Measurements from ENCODE around the gene TIMM8A. TPM values are rescaled to one million over a fixed set of nuclear protein-coding genes. Genes with fewer than 3 reads are reported as not detected.
A peak's percentile ranks its signal among the peaks of the same experiment; 100 is the strongest.

Gene TIMM8A
- 24.8 TPM for total RNA-seq
- long read RNA-seq, transcript TIMM8A-205 (2 exons, 1,194 nt), result major isoform, 12 of 13 reads
- long read RNA-seq, partial matches to known transcripts, result 0 of 13 reads
- long read RNA-seq, other reads (novel, unspliced or antisense), result 1 of 13 reads

GRCh38 chrX:101348452-101349192 is at the start of gene TIMM8A:
TSS of gene TIMM8A (minus strand) at chrX:101348742. CDS start at chrX:101348664, 78 bp downstream.
- peak within 1 kb of the TSS; percentile 92 for H3K27ac ChIP-seq (replicated peaks)
- no peaks in the 10 kb centered on the region for H3K36me3 ChIP-seq
- peak within 1 kb of the TSS; percentile 78 for H3K4me3 ChIP-seq
- peaks cover 16% of the 10 kb centered on the region for H3K4me1 ChIP-seq
- no peak for TF ChIP-seq CTCF (IDR thresholded peaks at IDR 0.05; ENCODE audit: borderline replicate concordance)
- DNase-seq, result peak; percentile 79
- H3K27me3 ChIP-seq (ENCODE audit: low read depth), result no peaks in the 10 kb centered on the region
- intact Hi-C loops (cut with micrococcal nuclease), result no loop called here
- H3K9me3 ChIP-seq (replicated peaks), result no peaks in the 10 kb centered on the region

GRCh38 chrX:101397779-101398178 is 49.2 kb upstream of the TIMM8A start:
- Histone ChIP-seq H3K4me1 (no peaks in the 10 kb centered on the region), H3K4me3 (no peak overlapping the region), H3K9me3 (replicated peaks) (no peaks in the 10 kb centered on the region), H3K27me3 (ENCODE audit: low read depth) (no peaks in the 10 kb centered on the region), H3K27ac (replicated peaks) (no peak overlapping the region), H3K36me3 (peaks cover 8% of the 10 kb centered on the region)
- TF ChIP-seq CTCF (IDR thresholded peaks at IDR 0.05; ENCODE audit: borderline replicate concordance), result no peak
- intact Hi-C loops (cut with micrococcal nuclease), result no loop called here
- DNase-seq, result no peak

- Histone ChIP-seq H3K27ac (replicated peaks) (no peak overlapping the region), H3K27me3 (ENCODE audit: low read depth) (no peaks in the 10 kb centered on the region), H3K36me3 (no peaks in the 10 kb centered on the region), H3K9me3 (replicated peaks) (no peaks in the 10 kb centered on the region), H3K4me3 (no peak overlapping the region), H3K4me1 (peaks cover 9% of the 10 kb centered on the region)
- intact Hi-C loops (cut with micrococcal nuclease), result no loop called here
- DNase-seq, result no peak
- TF ChIP-seq CTCF (IDR thresholded peaks at IDR 0.05; ENCODE audit: borderline replicate concordance), result no peak
Observed at GRCh38 chrX:101395789-101396188, 47.2 kb upstream of the TIMM8A start.

GRCh38 chrX:101394372-101394771 is 45.8 kb upstream of the TIMM8A start:
- no peaks in the 10 kb centered on the region for H3K9me3 ChIP-seq (replicated peaks)
- no peak for TF ChIP-seq CTCF (IDR thresholded peaks at IDR 0.05; ENCODE audit: borderline replicate concordance)
- no peaks in the 10 kb centered on the region for H3K27me3 ChIP-seq (ENCODE audit: low read depth)
- intact Hi-C loops (cut with micrococcal nuclease), result no loop called here
- DNase-seq, result no peak
- H3K4me1 ChIP-seq, result peaks cover 15% of the 10 kb centered on the region
- no peak overlapping the region for H3K27ac ChIP-seq (replicated peaks)
- no peaks in the 10 kb centered on the region for H3K36me3 ChIP-seq
- no peak overlapping the region for H3K4me3 ChIP-seq

GRCh38 chrX:101393530-101394305 is 45.2 kb upstream of the TIMM8A start:
- no peak overlapping the region for H3K4me3 ChIP-seq
- H3K4me1 ChIP-seq, result peaks cover 15% of the 10 kb centered on the region
- no peak overlapping the region for H3K27ac ChIP-seq (replicated peaks)
- no peak for DNase-seq
- H3K27me3 ChIP-seq (ENCODE audit: low read depth), result no peaks in the 10 kb centered on the region
- intact Hi-C loops (cut with micrococcal nuclease), result no loop called here
- no peaks in the 10 kb centered on the region for H3K9me3 ChIP-seq (replicated peaks)
- no peak for TF ChIP-seq CTCF (IDR thresholded peaks at IDR 0.05; ENCODE audit: borderline replicate concordance)
- no peaks in the 10 kb centered on the region for H3K36me3 ChIP-seq

Data from left ventricle myocardium inferior (tissue), 1 donor.